ENCODE measurements around the gene AKAP13.
A peak's percentile ranks its signal among the peaks of the same experiment; 100 is the strongest.

The AKAP13 gene

DNA sequence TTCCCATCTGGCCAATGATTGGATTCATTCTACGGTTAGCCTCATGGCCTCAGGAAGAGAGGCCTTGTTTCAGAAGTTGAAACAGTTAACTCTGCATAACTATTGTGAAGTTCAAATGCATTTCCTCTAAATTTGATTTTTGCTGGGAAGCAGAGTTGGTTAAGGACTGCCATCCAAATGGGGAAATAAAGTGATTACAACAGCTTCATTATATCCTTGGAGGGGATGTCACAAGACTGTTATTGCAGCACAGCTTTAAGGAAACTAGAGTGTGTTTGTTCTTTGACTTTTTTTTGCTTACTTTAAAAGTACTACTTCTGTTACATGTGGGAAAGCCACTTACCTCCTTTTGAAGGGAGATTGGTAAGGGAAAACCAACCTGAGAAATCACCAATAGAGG is 164.8 kb downstream of the AKAP13 start:
- no peak for DNase-seq

DNA sequence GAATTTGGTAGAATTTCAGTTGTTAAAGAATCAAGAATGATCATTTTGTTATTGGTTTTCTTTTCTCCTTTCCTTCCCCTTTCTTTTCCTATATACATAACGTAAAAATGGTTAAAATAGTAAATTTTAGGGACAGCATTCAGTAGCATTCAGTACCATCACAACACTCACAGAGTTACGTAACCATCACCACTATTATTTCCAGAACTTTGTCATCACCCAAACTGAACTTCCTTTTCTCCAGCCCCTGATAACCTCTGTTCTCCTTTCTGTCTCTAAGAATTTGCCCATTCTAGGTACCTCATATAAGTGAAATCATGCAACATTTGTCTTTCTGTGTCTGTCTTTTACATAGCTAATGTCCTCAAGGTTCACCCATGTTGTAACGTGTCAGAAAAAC is 165.3 kb downstream of the AKAP13 start:
- no peak for DNase-seq

DNA sequence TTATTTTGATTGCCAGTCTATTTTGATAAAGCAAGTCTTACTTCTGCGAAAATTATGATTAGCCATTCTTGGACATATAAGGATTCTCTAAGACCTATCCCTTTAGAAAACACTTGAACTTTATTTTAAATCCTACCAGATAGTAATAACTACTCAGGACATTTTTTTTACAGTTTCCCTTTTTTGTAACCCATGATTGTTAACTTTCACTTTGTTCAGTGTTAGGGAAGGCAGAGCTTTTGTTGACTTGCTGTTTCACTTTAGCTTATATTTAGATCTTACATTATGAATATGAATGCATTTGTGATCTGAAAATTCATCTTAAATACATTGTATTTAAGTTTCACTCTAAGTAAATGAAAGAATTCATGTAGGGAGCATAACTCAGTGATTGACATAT is 167.0 kb downstream of the AKAP13 start:
- DNase-seq, result no peak

DNA sequence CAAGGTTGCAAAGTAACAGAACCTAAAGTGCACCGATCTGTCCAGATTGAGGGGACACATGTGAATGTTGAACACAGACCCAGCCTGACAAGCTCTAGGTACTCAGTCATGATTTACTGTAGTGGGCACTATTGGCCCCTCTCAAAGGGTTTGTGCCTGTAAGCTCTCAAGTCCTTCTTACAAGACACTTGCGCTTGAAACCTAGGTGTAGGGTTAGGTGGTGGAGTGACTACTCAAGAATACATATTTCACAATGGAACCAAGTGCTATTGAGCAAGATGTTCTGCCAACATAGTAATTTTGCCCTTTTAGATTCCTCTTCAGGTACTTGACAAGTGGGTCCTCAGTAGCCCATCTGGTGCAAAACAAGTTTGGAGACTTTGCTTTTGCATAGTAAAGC is 169.9 kb downstream of the AKAP13 start:
- no peak for DNase-seq

DNA sequence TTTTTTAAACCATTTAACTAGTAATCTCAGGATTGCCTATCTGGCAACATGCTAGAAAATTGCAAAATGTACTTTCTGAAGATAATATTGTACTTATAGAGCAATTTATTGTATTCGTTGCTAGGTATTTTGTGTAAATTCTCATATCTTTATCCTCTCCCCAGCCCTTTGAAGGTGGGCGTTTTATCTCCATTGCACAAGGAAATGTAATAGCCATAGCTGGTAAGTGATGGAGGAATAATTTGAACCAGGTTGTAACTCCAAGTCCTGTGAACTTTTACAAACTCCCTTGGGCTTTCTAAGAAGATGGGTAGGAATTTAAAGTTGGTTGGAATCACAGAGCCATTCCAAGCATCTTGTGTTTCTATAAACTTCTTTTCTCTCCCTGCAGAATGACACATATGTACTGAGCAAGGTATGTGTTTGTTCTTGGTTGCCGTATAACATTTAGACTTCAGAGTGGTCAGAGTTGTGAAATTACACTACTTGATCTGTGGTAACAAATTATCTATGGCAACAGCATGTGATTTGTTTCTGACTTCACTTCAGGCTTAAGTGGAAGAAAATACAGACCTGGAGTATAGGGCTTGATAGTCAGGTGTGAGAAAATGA is 170.9 kb downstream of the AKAP13 start:
- no peak for DNase-seq

DNA sequence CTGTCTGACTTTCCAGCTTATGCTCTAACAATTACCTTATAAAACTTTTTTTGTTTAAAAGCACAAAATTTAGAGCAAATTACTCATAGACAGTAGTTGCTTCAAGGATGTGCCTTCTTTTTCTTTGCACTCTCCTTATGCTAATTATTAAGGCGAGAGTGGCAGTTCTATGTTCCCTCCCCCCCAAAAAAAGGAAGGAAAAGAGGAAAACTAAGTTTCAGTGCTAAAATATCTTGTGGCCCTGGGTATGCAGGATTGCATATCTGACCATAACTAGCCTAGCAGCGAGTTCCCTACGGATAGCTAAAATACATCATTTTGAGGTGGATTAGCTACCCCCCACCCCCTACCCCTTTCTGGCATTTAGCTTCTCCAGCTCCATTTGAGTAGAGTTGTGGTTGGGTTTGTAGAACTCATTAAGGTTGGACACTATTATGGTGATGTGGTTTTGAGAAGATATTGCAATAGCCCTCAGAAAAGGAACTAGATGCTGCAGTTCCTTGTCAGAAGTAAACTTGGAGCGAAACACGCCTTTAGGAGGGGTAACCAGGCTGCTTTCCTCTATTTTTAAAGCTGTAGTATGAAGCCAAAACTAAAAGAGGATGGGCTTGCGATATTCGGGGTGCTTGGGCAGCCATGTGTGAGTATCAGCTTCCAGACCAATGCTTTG is 174.6 kb downstream of the AKAP13 start:
- DNase-seq, result no peak

DNA sequence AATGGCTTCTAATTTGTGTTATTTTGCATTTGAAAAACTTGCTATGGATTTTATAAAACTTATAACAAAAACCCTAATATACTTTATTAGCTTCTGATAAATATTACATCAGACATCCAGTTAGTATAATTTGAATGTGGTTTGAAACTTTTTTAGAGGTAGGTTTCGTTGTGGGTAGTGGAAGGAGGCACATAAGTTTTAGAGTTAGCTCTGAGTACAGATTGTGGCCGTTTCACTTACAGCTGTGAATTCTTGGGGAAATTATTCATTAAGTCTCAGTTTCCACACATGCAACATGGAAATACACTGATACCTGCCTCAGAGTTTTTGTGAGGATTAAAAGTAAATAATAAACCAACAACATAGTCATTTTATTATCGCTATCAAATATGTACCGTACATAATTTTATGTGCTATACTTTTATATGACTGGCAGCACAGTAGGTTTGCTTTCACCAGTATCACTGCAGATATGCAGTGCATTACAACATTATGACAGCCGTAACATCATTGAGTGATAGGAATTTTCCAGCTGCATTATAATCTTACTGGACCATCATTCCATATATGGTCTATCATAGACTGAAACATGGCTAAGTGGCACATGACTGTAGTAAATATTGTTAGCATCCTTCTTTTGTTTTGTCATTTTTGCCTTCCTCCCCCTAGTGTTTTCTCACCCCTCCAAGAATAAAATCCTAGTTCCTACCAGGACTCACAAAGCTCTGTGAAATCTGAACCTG is 175.6 kb downstream of the AKAP13 start:
- no peak for DNase-seq

DNA sequence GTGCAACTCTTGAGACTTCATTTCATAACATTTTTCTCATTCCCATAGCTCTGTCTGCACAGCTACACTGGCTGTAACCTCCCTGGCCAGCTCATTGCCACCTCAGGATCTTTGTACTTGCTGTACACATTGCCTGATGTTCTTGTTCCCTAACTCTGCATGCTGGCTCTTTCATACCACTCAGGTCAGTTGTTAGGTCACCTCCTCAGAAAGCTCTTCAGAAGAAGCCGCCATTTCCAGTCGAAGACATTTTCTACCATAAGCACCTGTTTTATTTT is 176.2 kb downstream of the AKAP13 start:
- DNase-seq, result no peak

DNA sequence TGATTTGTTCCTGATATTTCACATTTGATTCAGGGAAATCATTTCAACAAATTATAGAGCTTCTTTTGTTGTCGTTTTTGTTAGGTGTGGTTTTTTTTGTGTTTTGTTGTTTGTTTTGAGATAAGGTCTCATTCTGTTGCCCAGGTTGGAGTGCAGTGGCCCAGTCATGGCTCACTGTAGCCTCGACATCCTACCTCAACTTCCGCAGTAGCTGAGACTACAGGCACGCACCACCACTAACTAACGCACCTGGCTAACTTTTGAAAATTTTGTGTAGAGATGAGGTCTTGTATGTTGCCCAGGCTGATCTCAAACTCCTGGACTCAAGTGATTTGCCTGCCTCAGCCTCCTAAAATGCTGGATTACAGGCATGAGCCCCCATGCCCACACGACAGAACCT is 177.0 kb downstream of the AKAP13 start:
- no peak for DNase-seq

DNA sequence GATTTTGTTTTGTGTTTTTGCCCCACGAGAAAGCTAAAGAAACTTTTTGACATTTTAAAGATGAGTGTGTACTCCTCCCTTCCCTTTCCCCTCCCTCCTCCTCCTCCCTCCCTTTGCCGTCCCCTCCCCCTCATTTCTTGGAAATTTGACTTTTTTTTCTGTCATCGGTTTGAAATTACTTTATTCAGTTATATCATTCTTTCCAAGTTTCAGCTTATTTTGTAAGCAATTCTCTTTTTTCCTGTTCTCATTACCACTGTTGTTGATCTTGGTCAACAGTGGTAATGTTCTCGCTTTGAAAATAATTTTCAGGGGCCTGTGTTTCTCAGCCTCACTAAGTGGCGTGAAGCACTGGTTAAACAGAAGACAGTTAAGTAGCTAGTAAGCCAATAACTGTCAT is 178.4 kb downstream of the AKAP13 start:
- DNase-seq, result no peak

DNA sequence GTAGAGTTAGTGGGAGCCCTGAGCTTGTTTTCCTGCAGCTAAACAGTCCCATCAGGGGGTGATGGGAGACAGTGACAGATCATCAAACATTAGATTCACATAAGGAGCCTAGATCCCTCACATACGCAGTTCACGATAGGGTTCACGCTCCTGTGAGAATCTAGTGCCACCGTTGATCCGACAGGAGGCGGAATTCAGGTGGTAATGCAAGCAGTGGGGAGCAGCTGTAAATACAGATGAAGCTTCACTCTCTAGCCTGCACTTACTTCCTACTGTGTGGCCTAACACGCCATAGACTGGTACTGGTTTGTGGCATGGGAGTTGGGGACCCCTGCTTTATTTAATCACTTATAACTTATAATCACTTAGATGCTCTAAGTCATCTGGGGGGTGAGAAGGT is 179.1 kb downstream of the AKAP13 start:
- DNase-seq, result no peak

DNA sequence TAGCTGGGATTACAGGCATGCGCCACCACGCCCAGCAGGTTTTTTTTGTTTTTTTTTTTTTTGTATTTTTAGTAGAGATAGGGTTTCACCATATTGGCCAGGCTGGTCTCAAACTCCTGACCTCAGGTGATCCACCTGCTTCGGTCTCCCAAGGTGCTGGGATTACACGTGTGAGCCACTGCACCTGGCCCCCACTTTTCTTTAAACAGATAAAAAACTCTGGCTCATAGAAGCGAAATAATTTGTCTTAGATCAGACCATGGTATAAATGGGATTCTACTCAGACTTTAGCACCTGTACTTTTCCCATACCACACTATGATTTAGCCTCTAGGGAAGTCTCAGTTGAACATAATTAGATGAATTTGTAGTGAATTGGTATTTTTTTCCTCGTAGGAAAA is 182.4 kb downstream of the AKAP13 start:
- DNase-seq, result no peak

DNA sequence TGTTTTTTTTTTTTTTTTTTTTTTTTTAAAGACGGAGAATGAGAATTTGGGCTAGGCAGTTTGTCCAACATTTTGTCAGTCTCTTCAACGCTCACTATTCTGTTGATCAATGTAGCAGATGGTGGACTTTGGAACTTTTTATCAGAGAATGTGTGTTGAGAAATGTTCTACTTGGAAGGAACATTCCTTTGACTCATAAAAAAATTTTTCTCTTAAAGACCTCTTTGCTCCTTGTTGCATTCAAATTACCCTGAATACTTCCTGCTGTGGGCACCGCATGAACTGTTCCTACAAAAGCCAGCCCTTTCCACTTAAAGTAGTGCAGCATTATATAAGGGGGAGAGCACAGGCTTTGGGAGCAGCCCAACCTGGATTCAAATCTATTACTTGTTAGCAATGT is 182.9 kb downstream of the AKAP13 start:
- DNase-seq, result no peak

DNA sequence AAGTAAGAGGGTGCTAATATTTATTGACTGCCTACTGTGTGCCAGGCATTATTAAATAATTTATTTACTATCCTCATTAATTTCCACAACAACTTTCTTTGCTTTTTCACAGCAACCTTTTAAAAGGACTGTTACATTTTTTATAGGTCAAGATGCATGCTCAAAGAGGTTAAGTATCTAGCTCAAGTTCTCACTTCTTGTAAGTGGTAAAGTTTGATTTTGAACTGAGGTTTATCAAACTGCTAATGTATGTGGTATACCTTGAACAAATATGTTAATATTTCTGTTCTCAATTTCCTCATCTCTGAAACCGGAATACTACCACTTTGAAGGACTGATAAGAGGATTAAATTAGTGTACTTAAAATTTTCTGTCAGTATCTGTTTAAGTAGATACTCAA is 183.3 kb downstream of the AKAP13 start:
- DNase-seq, result no peak

DNA sequence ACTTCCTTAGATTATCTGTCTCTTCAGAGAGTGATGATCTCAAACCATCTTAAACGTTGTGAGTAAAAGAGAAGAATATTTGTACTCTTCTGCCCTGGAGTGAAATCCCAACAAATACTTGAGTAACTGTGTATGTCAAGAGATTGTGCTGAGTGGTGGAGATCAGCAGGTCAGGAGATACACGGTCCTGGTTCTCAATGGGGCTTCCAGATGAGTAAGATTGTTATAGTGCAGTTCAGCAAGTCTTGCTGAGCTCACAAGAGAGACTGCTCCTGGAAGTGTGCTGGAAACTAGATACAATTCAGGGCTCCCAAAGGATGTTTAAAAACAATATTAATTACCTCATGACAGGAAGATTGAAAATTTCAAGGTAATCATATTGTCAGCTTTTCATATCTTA is 184.3 kb downstream of the AKAP13 start:
- no peak for DNase-seq

DNA sequence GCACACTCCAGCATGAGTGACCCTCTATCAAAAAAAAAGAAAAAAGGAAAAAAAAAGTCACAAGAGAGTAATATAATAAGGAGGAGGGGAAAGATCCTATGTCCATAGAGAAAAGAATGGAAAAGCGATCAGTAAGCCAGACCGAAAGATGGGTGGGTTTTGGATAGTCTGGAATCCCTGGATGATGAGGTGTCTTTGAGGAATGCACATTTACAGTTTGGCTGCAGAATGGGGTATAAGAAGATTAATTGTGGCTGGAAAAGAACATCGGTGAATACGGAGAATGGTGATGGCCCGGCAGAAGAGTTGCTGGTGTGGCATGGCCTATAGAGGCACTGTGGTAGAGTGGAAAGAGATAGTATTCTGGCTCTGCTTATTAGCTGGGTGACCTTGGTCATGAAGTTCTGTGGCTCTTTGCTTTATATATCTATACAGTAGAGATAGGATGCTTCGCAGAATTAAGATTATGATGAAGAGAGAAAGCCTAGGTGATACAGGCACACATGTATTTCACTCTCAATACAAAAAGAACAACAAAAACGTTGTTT is 187.9 kb downstream of the AKAP13 start:
- no peak for DNase-seq

DNA sequence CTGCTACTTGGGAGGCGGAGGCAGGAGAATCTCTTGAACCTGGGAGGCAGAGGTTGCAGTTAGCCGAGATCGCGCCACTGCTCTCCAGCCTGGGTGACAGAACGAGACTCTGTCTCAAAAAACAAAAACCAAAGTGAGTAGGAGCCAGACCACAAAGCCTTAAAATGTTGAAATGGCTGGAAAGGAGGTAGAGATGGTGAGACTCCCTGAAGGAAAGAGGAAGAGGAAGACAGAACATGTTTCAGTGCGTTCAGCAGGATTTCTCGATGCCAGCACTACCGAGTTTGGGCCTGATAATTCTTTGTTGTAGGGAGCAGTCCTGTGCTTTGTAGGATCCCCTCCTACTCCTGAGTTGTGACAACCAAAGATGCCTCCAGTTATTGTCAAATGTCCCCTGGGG is 189.9 kb downstream of the AKAP13 start:
- no peak for DNase-seq

DNA sequence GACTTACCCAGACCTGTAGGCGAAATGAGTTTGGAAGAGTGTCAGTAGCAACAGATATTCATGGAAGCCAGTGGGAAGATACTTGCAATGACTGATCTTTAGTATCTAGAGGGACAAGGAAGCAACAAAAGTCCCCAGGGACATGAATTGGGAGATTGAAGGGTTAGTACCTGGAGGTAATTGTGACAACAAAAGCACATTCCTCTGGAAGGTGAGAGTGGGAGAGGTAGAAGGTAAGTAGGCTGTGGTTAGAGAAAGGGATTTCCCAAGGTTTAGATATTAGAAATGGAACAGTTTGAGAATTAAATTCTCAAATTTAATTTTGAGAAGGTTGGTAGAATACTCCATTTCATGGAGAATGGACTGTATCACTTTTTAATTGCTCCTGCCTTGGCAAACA is 191.4 kb downstream of the AKAP13 start:
- no peak for DNase-seq

DNA sequence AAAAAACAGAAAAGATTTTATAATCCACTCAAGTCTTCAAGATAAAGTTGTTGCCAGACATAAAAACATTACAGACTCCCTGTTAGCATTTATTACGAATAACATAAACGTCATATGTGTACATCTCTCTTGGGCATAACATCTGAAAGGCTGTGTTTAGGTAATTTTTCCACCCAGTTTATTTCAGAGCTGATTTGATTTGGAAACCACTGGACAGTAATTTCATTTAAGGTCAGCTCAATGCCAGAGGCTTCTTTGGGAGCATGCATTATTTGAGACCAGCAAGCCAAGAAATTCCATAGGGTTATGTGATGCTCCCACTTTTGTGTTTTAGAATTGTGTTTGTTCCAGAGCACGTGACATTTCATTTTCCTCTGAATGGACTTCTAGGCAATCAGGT is 196.0 kb downstream of the AKAP13 start:
- DNase-seq, result no peak

DNA sequence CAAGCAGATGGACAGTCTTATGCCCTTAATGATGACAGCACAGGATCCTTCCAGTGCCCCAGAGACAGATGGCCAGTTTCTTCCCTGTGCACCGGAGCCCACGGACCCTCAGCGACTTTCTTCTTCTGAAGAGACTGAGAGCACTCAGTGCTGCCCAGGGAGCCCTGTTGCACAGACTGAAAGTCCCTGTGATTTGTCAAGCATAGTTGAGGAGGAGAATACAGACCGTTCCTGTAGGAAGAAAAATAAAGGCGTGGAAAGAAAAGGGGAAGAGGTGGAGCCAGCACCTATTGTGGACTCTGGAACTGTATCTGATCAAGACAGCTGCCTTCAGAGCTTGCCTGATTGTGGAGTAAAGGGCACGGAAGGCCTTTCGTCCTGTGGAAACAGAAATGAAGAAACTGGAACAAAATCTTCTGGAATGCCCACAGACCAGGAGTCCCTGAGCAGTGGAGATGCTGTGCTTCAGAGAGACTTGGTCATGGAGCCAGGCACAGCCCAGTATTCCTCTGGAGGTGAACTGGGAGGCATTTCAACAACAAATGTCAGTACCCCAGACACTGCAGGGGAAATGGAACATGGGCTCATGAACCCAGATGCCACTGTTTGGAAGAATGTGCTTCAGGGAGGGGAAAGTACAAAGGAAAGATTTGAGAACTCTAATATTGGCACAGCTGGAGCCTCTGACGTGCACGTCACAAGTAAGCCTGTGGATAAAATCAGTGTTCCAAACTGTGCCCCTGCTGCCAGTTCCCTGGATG is 198.7 kb downstream of the AKAP13 start:
- DNase-seq, result no peak

DNA sequence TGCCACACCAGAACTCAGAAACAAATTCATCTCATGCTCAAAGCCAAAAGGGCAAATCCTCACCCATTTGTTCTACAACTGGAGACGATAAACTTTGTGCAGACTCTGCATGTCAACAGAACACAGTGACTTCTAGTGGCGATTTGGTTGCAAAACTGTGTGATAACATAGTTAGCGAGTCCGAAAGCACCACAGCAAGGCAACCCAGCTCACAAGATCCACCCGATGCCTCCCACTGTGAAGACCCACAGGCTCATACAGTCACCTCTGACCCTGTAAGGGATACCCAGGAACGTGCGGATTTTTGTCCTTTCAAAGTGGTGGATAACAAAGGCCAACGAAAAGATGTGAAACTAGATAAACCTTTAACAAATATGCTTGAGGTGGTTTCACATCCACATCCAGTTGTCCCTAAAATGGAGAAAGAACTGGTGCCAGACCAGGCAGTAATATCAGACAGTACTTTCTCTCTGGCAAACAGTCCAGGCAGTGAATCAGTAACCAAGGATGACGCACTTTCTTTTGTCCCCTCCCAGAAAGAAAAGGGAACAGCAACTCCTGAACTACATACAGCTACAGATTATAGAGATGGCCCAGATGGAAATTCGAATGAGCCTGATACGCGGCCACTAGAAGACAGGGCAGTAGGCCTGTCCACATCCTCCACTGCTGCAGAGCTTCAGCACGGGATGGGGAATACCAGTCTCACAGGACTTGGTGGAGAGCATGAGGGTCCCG is 199.7 kb downstream of the AKAP13 start:
- no peak for DNase-seq

DNA sequence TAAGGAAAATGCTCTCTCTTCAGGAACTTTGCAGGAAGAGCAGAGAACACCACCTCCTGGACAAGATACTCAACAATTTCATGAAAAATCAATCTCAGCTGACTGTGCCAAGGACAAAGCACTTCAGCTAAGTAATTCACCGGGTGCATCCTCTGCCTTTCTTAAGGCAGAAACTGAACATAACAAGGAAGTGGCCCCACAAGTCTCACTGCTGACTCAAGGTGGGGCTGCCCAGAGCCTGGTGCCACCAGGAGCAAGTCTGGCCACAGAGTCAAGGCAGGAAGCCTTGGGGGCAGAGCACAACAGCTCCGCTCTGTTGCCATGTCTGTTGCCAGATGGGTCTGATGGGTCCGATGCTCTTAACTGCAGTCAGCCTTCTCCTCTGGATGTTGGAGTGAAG is 200.5 kb downstream of the AKAP13 start:
- peak in 1 of 2 donors; percentile 29 for DNase-seq

DNA sequence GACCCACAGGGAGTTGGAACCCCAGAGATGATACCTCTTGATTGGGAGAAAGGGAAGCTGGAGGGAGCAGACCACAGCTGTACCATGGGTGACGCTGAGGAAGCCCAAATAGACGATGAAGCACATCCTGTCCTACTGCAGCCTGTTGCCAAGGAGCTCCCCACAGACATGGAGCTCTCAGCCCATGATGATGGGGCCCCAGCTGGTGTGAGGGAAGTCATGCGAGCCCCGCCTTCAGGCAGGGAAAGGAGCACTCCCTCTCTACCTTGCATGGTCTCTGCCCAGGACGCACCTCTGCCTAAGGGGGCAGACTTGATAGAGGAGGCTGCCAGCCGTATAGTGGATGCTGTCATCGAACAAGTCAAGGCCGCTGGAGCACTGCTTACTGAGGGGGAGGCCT is 201.1 kb downstream of the AKAP13 start:
- peak in 1 of 2 donors; percentile 21 for DNase-seq

All from activated CD4-positive, alpha-beta T cell treated with anti-CD3 and anti-CD28 coated beads for 4 hours (primary cell).